IPS-18c (cell line): ENCODE measurements around the gene TGFBI.
A peak's percentile ranks its signal among the peaks of the same experiment; 100 is the strongest.

Source experiments
- H3K4me3 ChIP-seq: 2 replicates; pipeline ENCODE4 v1.7.0; 2013; ENCODE audit warnings: low read depth, mild to moderate bottlenecking, low read length, moderate library complexity; ENCODE audit not compliant: insufficient read depth
- H3K9me3 ChIP-seq: one replicate; pipeline ENCODE4 v1.6.1; 2013; ENCODE audit warnings: mild to moderate bottlenecking, low read length, moderate library complexity; ENCODE audit not compliant: control insufficient read depth, insufficient read depth

TGFBI gene

GRCh38 chr5:136028782-136029742 lies at the start of gene TGFBI:
Gene TGFBI (plus strand): TSS chr5:136028988. CDS start chr5:136029056, 68 bp downstream.
- H3K9me3 ChIP-seq, result peaks cover 2% of the 10 kb centered on the region
- peak within 1 kb of the TSS; percentile 57 for H3K4me3 ChIP-seq

GRCh38 chr5:135978993-135979392 lies 49.8 kb upstream of the TGFBI start:
- Histone ChIP-seq H3K4me3 (no peak overlapping the region), H3K9me3 (no peaks in the 10 kb centered on the region)

GRCh38 chr5:135979510-135979909 lies 49.3 kb upstream of the TGFBI start:
- Histone ChIP-seq H3K4me3 (no peak overlapping the region), H3K9me3 (no peaks in the 10 kb centered on the region)

GRCh38 chr5:135980620-135981019 lies 48.2 kb upstream of the TGFBI start:
- Histone ChIP-seq H3K9me3 (no peaks in the 10 kb centered on the region), H3K4me3 (no peak overlapping the region)

- Histone ChIP-seq H3K4me3 (no peak overlapping the region), H3K9me3 (no peaks in the 10 kb centered on the region)
Measured at GRCh38 chr5:135985951-135986350, 42.8 kb upstream of the TGFBI start.

- no peaks in the 10 kb centered on the region for H3K9me3 ChIP-seq
- H3K4me3 ChIP-seq, result no peak overlapping the region
Measured at GRCh38 chr5:135986401-135986800, 42.4 kb upstream of the TGFBI start.

- Histone ChIP-seq H3K9me3 (no peaks in the 10 kb centered on the region), H3K4me3 (no peak overlapping the region)
Measured at GRCh38 chr5:135986891-135987401, 41.8 kb upstream of the TGFBI start.

GRCh38 chr5:135988546-135988945 lies 40.2 kb upstream of the TGFBI start:
- H3K4me3 ChIP-seq, result no peak overlapping the region

GRCh38 chr5:135989686-135990085 lies 39.1 kb upstream of the TGFBI start:
- H3K4me3 ChIP-seq, result no peak overlapping the region
- H3K9me3 ChIP-seq, result no peaks in the 10 kb centered on the region

More at GRCh38 chr5:135988546-135988945, 40.2 kb upstream of the TGFBI start:
- H3K9me3 ChIP-seq, result no peaks in the 10 kb centered on the region

- Histone ChIP-seq H3K4me3 (no peak overlapping the region), H3K9me3 (no peaks in the 10 kb centered on the region)
Measured at GRCh38 chr5:135990528-135991255, 38.1 kb upstream of the TGFBI start.

- no peak overlapping the region for H3K4me3 ChIP-seq
- H3K9me3 ChIP-seq, result no peaks in the 10 kb centered on the region
Measured at GRCh38 chr5:135991429-135991828, 37.4 kb upstream of the TGFBI start.

GRCh38 chr5:135993335-135993879 lies 35.4 kb upstream of the TGFBI start:
- Histone ChIP-seq H3K9me3 (no peaks in the 10 kb centered on the region), H3K4me3 (no peak overlapping the region)

- Histone ChIP-seq H3K4me3 (no peak overlapping the region), H3K9me3 (peaks cover 2% of the 10 kb centered on the region)
Measured at GRCh38 chr5:135993880-135994636, 34.7 kb upstream of the TGFBI start.

GRCh38 chr5:135995976-135996375 lies 32.8 kb upstream of the TGFBI start:
- no peak overlapping the region for H3K4me3 ChIP-seq
- H3K9me3 ChIP-seq, result peaks cover 2% of the 10 kb centered on the region

GRCh38 chr5:135996611-135997010 lies 32.2 kb upstream of the TGFBI start:
- no peak overlapping the region for H3K4me3 ChIP-seq
- H3K9me3 ChIP-seq, result peaks cover 2% of the 10 kb centered on the region

- H3K9me3 ChIP-seq, result peaks cover 2% of the 10 kb centered on the region
- no peak overlapping the region for H3K4me3 ChIP-seq
Measured at GRCh38 chr5:135997673-135998335, 31.0 kb upstream of the TGFBI start.
